Nephron (organoid): ENCODE data around the gene FAM241A.

Source experiments
- H3K27ac Mint-ChIP-seq, 3 experiments: 2 replicates each; pipeline ENCODE4 v1.8.0; 2020; ENCODE audit warnings: mixed read lengths in 3 of 3, mild to moderate bottlenecking in 2 of 3, moderate library complexity in 1 of 3
- H3K27me3 Mint-ChIP-seq: 2 replicates; pipeline ENCODE4 v1.8.0; 2021; ENCODE audit warnings: low read depth, mild to moderate bottlenecking, moderate library complexity, mixed read lengths
- H3K36me3 Mint-ChIP-seq: 2 replicates; pipeline ENCODE4 v1.8.0; 2020; ENCODE audit warnings: low read depth, mixed read lengths
- H3K4me1 Mint-ChIP-seq: 2 replicates; pipeline ENCODE4 v1.8.0; 2020; ENCODE audit warnings: mixed read lengths
- H3K4me3 Mint-ChIP-seq, 3 experiments: 2 replicates each; pipeline ENCODE4 v1.8.0; 2020; ENCODE audit warnings: mild to moderate bottlenecking in 3 of 3, mixed read lengths in 3 of 3, moderate library complexity in 2 of 3
- H3K9me3 Mint-ChIP-seq: 2 replicates; pipeline ENCODE4 v1.8.0; 2020; ENCODE audit warnings: mixed read lengths
- TF ChIP-seq, protein P1 (sequence below), 3 experiments: fragments of 200-600 bp; sonication (generic); IDR thresholded peaks; one replicate each; pipeline ENCODE4 v1.5.0; 2021; ENCODE audit warnings: antibody characterized with exemption in 3 of 3; ENCODE audit not compliant: unreplicated experiment in 3 of 3

Gene FAM241A

DNA sequence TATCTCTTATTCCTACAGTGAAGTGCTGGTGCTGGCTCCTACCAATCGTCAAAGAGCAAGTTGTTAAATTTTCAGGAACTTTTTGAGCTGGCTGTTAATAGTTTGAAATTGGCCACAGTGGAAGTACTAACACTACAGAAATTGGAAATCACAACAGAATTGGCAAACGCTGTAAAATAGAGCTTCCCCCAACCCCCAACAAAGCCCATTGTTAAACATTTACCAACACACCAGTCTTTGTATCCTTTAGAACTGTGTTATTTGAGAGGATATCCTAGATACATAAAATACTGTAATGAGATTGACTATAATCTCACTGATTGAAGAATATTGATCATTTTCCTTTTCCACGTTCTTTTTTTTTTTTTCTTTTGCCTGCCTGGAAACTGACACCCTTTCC is 37.4 kb downstream of the FAM241A start:
- Mint-ChIP-seq H3K4me3 (no peak overlapping the region), H3K9me3 (no peaks in the 10 kb centered on the region)

DNA sequence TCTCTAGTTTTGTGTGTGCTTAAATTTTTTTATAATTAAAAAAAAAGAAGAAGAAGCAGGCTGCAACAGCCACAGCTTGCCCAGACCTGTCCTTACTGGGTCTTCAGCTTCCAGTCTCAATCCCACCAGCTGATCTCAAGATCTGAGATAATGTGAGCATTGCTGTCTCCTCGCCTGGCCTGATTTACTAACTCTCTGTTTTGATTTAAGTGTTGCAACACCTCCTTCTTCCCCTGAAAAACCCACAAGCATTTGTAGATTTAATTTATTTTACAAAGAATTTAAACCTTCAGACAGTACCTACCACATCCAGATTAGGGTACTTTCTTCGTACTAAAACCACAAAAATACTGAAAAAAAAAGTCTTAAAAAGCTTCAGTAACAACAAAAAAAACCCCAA is 38.0 kb downstream of the FAM241A start:
- H3K4me1 Mint-ChIP-seq, result no peaks in the 10 kb centered on the region
- no peak overlapping the region for H3K27ac Mint-ChIP-seq
- no peaks in the 10 kb centered on the region for H3K36me3 Mint-ChIP-seq
- H3K27me3 Mint-ChIP-seq, result no peaks in the 10 kb centered on the region
- TF ChIP-seq, protein P1, sequence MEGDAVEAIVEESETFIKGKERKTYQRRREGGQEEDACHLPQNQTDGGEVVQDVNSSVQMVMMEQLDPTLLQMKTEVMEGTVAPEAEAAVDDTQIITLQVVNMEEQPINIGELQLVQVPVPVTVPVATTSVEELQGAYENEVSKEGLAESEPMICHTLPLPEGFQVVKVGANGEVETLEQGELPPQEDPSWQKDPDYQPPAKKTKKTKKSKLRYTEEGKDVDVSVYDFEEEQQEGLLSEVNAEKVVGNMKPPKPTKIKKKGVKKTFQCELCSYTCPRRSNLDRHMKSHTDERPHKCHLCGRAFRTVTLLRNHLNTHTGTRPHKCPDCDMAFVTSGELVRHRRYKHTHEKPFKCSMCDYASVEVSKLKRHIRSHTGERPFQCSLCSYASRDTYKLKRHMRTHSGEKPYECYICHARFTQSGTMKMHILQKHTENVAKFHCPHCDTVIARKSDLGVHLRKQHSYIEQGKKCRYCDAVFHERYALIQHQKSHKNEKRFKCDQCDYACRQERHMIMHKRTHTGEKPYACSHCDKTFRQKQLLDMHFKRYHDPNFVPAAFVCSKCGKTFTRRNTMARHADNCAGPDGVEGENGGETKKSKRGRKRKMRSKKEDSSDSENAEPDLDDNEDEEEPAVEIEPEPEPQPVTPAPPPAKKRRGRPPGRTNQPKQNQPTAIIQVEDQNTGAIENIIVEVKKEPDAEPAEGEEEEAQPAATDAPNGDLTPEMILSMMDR (IDR thresholded peaks at IDR 0.05; ENCODE audit: unreplicated experiment in 3 of 3), result no peak
- no peaks in the 10 kb centered on the region for H3K9me3 Mint-ChIP-seq
- H3K4me3 Mint-ChIP-seq, result no peak overlapping the region

More for the DNA sequence above, 37.4 kb downstream of the FAM241A start:
- Mint-ChIP-seq H3K27me3 (no peaks in the 10 kb centered on the region), H3K36me3 (no peaks in the 10 kb centered on the region), H3K27ac (no peak overlapping the region), H3K4me1 (no peaks in the 10 kb centered on the region)
- TF ChIP-seq, protein P1 (IDR thresholded peaks at IDR 0.05; ENCODE audit: unreplicated experiment in 3 of 3), result no peak

DNA sequence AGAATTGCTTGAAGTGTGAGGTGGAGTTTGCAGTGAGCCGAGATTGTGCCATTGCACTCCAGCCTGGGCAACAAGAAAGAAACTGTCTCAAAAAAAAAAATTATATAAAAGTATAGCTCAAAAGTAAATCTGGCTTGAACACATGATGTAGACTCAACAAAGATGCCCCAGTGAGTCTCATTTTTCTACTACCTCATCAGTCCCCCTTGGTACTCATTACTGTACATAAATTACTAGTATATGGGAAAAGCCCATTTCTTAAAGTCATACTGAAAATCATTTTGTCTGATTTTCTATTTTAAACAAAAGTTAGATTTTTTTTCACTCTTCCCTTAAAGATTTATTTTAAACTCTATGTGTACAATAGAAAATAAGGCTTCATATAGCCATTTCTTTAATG is 39.2 kb downstream of the FAM241A start:
- Mint-ChIP-seq H3K36me3 (no peaks in the 10 kb centered on the region), H3K4me3 (no peak overlapping the region), H3K27me3 (no peaks in the 10 kb centered on the region), H3K4me1 (no peaks in the 10 kb centered on the region), H3K27ac (no peak overlapping the region), H3K9me3 (no peaks in the 10 kb centered on the region)
- TF ChIP-seq, protein P1 (IDR thresholded peaks at IDR 0.05; ENCODE audit: unreplicated experiment in 3 of 3), result no peak

DNA sequence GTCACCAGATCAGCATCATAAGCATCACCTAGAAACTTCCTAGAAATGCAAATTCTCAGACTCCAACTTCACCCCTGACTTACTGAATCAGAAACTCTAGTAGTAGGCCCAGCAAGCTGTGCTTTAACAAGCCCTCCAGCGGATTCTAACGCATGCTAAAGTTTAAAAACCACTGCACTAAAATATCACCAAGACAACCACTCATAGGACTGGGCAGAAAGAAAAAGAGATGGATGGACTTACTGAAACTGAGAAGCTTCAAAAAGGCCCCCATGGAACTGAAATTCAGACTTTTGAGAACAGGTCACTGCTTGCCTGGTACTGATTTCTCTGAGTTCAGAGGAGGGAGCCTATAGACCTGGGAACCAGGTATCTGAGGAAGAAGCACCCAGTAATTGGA is 40.1 kb downstream of the FAM241A start:
- Mint-ChIP-seq H3K9me3 (no peaks in the 10 kb centered on the region), H3K36me3 (no peaks in the 10 kb centered on the region), H3K4me1 (no peaks in the 10 kb centered on the region), H3K27ac (no peak overlapping the region), H3K4me3 (no peak overlapping the region), H3K27me3 (no peaks in the 10 kb centered on the region)
- TF ChIP-seq, protein P1 (IDR thresholded peaks at IDR 0.05; ENCODE audit: unreplicated experiment in 3 of 3), result no peak

DNA sequence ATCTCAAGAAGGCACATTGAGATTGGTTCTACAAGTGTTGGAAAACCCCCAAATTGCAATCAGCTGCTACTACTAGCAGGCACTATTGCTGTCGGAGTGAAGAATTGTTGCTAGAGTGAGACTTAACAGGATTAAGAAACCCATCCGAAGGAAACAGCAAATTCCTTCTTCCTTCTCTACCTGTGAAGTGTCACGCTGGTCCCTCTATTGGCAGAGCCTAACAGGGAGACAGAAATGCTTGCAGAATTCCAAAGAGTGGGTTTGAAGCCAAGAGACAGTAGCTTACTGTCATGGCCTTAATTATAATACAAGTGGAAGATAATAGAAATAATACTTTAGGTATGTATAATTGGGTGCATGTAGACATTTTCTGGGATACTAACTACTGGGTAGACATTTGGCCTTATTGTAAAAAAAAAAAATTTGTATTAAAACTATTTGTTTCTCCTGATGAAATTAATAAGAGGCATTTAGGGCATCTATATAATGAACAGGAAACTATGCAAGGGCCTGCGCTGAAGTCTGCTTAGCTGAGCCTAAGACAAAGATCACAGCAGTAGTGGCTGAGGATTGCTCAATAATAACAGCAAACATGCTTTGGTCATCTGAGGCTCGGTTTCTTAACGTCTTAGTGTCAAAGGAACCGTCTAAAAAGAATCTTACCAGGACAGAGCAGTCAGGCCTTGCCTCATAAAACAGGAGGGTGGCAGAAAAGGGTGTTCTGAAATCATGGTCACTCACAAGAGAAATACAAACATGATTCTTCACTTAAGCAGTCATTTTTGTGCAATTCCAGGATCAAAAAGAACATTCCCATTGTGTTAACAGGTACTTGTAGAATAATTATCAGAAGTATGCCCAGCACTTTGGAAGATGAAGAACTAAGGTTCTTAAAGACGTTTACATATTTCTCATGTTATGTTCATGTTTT is 40.8 kb downstream of the FAM241A start:
- TF ChIP-seq, protein P1 (IDR thresholded peaks at IDR 0.05; ENCODE audit: unreplicated experiment in 3 of 3), result no peak
- no peak overlapping the region for H3K4me3 Mint-ChIP-seq
- H3K9me3 Mint-ChIP-seq, result no peaks in the 10 kb centered on the region
- H3K4me1 Mint-ChIP-seq, result no peaks in the 10 kb centered on the region
- no peaks in the 10 kb centered on the region for H3K36me3 Mint-ChIP-seq
- no peaks in the 10 kb centered on the region for H3K27me3 Mint-ChIP-seq
- H3K27ac Mint-ChIP-seq, result no peak overlapping the region

DNA sequence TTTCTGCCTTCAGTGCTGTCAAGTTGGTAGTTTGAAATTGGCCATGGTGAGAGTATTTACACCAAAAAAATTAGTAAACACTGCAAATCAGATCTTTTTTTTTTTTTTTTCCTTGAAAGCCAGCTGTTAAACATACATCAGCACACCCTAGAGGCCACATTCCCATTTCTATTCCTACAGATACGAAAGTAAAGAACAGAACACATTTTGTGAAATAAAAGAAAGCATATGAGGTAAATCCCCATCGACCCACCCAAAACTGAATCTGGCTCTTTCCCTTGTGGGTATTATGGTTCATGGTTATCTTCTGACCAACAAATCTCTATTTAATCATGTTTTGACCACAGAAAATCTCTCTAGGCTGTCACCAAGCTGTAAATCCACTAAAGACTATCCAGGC is 44.5 kb downstream of the FAM241A start:
- Mint-ChIP-seq H3K4me3 (no peak overlapping the region), H3K4me1 (no peaks in the 10 kb centered on the region), H3K27ac (no peak overlapping the region), H3K9me3 (no peaks in the 10 kb centered on the region), H3K27me3 (no peaks in the 10 kb centered on the region), H3K36me3 (no peaks in the 10 kb centered on the region)
- TF ChIP-seq, protein P1 (IDR thresholded peaks at IDR 0.05; ENCODE audit: unreplicated experiment in 3 of 3), result peak in 1 of 3 experiments; percentile 11
